HG03108 (cell line): ENCODE results near the gene IGFBPL1.

Experiments
- ATAC-seq: cut with Tn5 transposase; IDR thresholded peaks from one replicate; pipeline ENCODE4 v1.9.1; 2021; ENCODE audit warnings: moderate library complexity; ENCODE audit not compliant: unreplicated experiment

The IGFBPL1 gene

DNA sequence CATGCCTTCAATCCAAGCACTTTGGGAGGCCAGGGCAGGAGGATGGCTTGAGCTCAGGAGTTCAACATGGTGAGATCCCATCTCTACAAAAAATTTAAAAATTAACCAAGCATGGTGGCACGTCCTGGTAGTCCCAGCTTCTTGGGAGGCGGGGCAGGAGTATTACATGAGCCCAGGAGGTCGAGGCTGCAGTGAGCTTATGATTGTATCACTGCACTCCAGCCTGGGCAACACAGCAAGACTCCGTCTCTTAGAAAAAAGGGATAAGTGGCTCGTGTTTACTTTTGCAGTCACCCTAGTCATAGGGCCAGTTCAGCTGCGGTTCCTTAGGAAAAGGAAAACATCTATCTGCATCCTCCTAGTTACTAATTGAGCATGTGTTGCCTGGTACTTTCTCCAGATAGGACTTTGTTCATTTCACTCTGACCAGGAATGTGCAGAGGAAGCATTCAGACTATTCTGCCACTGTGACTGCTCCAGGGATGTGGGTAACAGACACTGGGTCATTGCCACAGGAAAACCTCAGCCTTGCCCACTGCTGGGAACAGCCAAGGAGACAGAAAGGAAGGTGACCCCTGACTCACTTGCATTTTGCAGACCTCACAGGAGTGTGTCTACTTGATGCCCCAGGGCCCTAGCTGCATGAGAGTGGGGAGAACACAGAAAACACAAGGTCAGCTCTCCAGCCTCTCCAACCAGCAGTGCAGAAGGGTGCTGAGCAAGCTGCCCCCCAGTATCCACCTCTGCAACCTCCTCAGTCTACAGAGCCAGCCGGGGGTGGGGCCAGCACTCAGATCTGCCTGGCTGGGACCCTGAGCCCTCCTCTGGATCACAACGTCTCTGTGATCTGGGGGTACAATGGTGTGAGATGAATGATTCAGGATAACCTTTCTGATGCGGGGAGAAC is 65.6 kb downstream of the IGFBPL1 start:
- no peak for ATAC-seq

DNA sequence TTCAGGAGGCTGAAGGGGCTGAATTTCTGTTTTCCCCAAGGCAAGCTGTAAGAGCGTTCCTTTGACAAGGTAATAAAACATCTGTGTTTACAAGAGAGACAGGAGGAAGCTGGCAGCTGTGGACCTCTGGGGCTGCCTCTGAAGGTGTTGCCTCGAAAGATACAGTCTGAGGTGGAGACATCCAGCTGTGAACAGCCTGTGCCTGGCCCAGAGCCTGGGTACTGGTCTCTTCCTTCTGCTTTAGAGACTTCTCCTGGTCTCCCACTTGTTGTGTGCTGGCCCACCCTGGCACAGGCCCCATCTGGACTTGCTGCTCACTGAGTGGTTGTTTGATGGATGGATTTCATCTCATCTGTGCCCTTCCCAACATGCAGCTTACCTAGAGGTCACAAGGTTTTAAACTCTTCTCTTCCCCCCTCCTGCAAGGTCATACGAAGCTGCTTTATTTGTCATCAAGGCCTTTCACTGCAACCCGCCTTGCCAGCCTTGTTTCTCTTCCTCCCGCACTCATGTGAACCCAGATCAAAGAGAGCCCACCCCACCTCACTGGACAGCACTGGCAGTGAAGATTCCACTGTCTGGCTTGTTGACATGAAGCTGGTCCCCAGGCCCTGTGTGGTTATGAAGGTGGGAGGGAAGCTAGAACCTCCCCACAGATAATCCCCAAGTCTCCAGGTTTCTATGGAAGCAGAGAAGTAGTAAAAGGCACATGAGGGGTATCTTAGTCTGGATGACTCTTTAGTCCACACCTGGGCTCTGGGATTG is 66.7 kb downstream of the IGFBPL1 start:
- no peak for ATAC-seq

DNA sequence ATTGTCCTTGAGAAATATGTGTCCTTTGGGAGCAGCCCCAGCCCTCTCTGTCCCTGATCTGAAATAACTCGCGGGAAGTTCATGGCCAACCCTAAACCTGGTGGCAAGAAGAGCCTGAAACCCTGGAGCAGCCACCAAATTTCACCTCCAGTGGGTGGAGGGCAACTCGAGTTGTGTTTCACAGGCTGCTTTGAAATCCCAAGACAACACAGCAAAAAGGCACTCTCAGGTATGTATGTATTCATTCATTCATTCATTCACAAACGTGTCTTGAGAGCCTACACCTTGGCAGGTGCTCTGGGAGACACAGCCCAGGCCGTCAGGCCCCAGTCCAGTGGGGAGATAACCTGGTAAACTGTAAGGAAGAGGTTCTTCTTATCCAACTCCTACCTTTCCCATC is 67.4 kb downstream of the IGFBPL1 start:
- no peak for ATAC-seq
